ENCODE results near the gene SUMF1.
A peak's percentile ranks its signal among the peaks of the same experiment; 100 is the strongest.

SUMF1 gene

GRCh38 chr3:4466741-4467521 is at the start of gene SUMF1:
SUMF1 (minus strand) TSS chr3:4467269; CDS start chr3:4467245, 24 bp downstream.
- DNase-seq (ENCODE audit: low spot score), result peak; percentile 87

- no peak for DNase-seq (ENCODE audit: low spot score)
Measured at GRCh38 chr3:4515916-4516579, 49.0 kb upstream of the SUMF1 start.

GRCh38 chr3:4514916-4515315 is 47.8 kb upstream of the SUMF1 start:
- no peak for DNase-seq (ENCODE audit: low spot score)

GRCh38 chr3:4514321-4514720 is 47.3 kb upstream of the SUMF1 start:
- no peak for DNase-seq (ENCODE audit: low spot score)

- no peak for DNase-seq (ENCODE audit: low spot score)
Measured at GRCh38 chr3:4512895-4513616, 46.0 kb upstream of the SUMF1 start.

GRCh38 chr3:4511491-4512262 is 44.6 kb upstream of the SUMF1 start:
- DNase-seq (ENCODE audit: low spot score), result no peak

- DNase-seq (ENCODE audit: low spot score), result no peak
Measured at GRCh38 chr3:4509983-4510755, 43.1 kb upstream of the SUMF1 start.

- no peak for DNase-seq (ENCODE audit: low spot score)
Measured at GRCh38 chr3:4509043-4509442, 42.0 kb upstream of the SUMF1 start.

GRCh38 chr3:4508048-4508981 is 41.2 kb upstream of the SUMF1 start:
- DNase-seq (ENCODE audit: low spot score), result no peak

GRCh38 chr3:4507024-4507596 is 40.0 kb upstream of the SUMF1 start:
- no peak for DNase-seq (ENCODE audit: low spot score)

GRCh38 chr3:4506559-4507023 is 39.5 kb upstream of the SUMF1 start:
- no peak for DNase-seq (ENCODE audit: low spot score)

GRCh38 chr3:4505688-4506558 is 38.9 kb upstream of the SUMF1 start:
- no peak for DNase-seq (ENCODE audit: low spot score)

- DNase-seq (ENCODE audit: low spot score), result no peak
Measured at GRCh38 chr3:4504340-4505261, 37.5 kb upstream of the SUMF1 start.

- no peak for DNase-seq (ENCODE audit: low spot score)
Measured at GRCh38 chr3:4503050-4503449, 36.0 kb upstream of the SUMF1 start.

- no peak for DNase-seq (ENCODE audit: low spot score)
Measured at GRCh38 chr3:4501927-4502326, 34.9 kb upstream of the SUMF1 start.

GRCh38 chr3:4501437-4501836 is 34.4 kb upstream of the SUMF1 start:
- DNase-seq (ENCODE audit: low spot score), result no peak

GRCh38 chr3:4498446-4498845 is 31.4 kb upstream of the SUMF1 start:
- no peak for DNase-seq (ENCODE audit: low spot score)
